WTC11 (cell line): ENCODE measurements around the gene GSDME.

Experiments
- FOXJ3 ChIP-seq: sonication (generic); formaldehyde crosslinking; IDR thresholded peaks from 2 replicates; pipeline ENCODE4 v1.9.0; 2021; ENCODE audit warnings: missing genetic modification reagents, mild to moderate bottlenecking, borderline replicate concordance
- FOXK1 ChIP-seq: sonication (generic); formaldehyde crosslinking; IDR thresholded peaks from 2 replicates; pipeline ENCODE4 v1.8.0; 2022; ENCODE audit warnings: mild to moderate bottlenecking, moderate library complexity, missing genetic modification reagents
- SMAD4 ChIP-seq: sonication (generic); formaldehyde crosslinking; IDR thresholded peaks from 2 replicates; pipeline ENCODE4 v1.8.0; 2022; ENCODE audit warnings: mild to moderate bottlenecking, missing genetic modification reagents
- TCF7 ChIP-seq: sonication (generic); formaldehyde crosslinking; IDR thresholded peaks from 2 replicates; pipeline ENCODE4 v1.8.0; 2022; ENCODE audit warnings: mild to moderate bottlenecking, low read depth, missing genetic modification reagents, moderate library complexity
- TF ChIP-seq, protein P1 (sequence below): fragments of 200-600 bp; IDR thresholded peaks from 2 replicates; pipeline ENCODE4 v1.8.0; 2022; ENCODE audit warnings: antibody characterized with exemption
- TF ChIP-seq, protein P2 (sequence below): sonication (generic); formaldehyde crosslinking; IDR thresholded peaks from 2 replicates; pipeline ENCODE4 v1.8.1; 2023; ENCODE audit warnings: mild to moderate bottlenecking, missing genetic modification reagents
- TF ChIP-seq, protein P3 (sequence below): sonication (generic); formaldehyde crosslinking; IDR thresholded peaks from 2 replicates; pipeline ENCODE4 v1.8.0; 2022; ENCODE audit warnings: missing genetic modification reagents

DNA sequence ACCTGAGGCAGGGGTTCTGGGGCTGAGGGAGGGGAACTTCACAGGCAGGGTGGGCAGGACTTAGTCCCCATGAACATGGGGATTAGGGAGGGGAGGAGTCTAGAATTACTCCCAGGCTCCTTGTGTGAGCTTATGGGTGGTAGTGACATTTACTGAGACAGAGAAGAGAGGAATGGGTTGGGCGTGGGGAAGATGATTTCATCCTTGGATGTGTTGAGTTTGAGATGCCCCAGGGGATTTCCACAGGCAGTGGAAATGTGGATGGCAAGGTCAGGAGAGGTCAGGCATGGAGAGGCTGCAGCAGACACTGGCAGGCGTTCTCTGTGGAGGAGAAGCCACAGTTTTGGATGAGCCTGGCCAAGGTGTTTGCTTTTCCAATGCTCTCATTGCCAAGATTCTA lies 26.4 kb upstream of the GSDME start:
- TF ChIP-seq, protein P1, sequence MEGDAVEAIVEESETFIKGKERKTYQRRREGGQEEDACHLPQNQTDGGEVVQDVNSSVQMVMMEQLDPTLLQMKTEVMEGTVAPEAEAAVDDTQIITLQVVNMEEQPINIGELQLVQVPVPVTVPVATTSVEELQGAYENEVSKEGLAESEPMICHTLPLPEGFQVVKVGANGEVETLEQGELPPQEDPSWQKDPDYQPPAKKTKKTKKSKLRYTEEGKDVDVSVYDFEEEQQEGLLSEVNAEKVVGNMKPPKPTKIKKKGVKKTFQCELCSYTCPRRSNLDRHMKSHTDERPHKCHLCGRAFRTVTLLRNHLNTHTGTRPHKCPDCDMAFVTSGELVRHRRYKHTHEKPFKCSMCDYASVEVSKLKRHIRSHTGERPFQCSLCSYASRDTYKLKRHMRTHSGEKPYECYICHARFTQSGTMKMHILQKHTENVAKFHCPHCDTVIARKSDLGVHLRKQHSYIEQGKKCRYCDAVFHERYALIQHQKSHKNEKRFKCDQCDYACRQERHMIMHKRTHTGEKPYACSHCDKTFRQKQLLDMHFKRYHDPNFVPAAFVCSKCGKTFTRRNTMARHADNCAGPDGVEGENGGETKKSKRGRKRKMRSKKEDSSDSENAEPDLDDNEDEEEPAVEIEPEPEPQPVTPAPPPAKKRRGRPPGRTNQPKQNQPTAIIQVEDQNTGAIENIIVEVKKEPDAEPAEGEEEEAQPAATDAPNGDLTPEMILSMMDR = no peak
- TF ChIP-seq, protein P2, sequence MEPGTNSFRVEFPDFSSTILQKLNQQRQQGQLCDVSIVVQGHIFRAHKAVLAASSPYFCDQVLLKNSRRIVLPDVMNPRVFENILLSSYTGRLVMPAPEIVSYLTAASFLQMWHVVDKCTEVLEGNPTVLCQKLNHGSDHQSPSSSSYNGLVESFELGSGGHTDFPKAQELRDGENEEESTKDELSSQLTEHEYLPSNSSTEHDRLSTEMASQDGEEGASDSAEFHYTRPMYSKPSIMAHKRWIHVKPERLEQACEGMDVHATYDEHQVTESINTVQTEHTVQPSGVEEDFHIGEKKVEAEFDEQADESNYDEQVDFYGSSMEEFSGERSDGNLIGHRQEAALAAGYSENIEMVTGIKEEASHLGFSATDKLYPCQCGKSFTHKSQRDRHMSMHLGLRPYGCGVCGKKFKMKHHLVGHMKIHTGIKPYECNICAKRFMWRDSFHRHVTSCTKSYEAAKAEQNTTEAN (CRISPR knock-in tag) = no peak
- TF ChIP-seq FOXK1 (CRISPR knock-in tag) (no peak), TCF7 (CRISPR knock-in tag) (no peak), SMAD4 (CRISPR knock-in tag) (no peak), FOXJ3 (CRISPR knock-in tag) (no peak)
- TF ChIP-seq, protein P3, sequence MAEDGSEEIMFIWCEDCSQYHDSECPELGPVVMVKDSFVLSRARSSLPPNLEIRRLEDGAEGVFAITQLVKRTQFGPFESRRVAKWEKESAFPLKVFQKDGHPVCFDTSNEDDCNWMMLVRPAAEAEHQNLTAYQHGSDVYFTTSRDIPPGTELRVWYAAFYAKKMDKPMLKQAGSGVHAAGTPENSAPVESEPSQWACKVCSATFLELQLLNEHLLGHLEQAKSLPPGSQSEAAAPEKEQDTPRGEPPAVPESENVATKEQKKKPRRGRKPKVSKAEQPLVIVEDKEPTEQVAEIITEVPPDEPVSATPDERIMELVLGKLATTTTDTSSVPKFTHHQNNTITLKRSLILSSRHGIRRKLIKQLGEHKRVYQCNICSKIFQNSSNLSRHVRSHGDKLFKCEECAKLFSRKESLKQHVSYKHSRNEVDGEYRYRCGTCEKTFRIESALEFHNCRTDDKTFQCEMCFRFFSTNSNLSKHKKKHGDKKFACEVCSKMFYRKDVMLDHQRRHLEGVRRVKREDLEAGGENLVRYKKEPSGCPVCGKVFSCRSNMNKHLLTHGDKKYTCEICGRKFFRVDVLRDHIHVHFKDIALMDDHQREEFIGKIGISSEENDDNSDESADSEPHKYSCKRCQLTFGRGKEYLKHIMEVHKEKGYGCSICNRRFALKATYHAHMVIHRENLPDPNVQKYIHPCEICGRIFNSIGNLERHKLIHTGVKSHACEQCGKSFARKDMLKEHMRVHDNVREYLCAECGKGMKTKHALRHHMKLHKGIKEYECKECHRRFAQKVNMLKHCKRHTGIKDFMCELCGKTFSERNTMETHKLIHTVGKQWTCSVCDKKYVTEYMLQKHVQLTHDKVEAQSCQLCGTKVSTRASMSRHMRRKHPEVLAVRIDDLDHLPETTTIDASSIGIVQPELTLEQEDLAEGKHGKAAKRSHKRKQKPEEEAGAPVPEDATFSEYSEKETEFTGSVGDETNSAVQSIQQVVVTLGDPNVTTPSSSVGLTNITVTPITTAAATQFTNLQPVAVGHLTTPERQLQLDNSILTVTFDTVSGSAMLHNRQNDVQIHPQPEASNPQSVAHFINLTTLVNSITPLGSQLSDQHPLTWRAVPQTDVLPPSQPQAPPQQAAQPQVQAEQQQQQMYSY = no peak
